ENCODE results near the gene KAZN.

KAZN gene

GRCh38 chr1:14614341-14614740 is 15.9 kb downstream of the KAZN start:
- DNase-seq (ENCODE audit: low read depth), result no peak

- DNase-seq (ENCODE audit: low read depth), result no peak
Observed at GRCh38 chr1:14615549-14616218, 17.2 kb downstream of the KAZN start.

- no peak for DNase-seq (ENCODE audit: low read depth)
Observed at GRCh38 chr1:14616632-14617396, 18.3 kb downstream of the KAZN start.

- DNase-seq (ENCODE audit: low read depth), result no peak
Observed at GRCh38 chr1:14617791-14618190, 19.3 kb downstream of the KAZN start.

- no peak for DNase-seq (ENCODE audit: low read depth)
Observed at GRCh38 chr1:14620941-14621340, 22.5 kb downstream of the KAZN start.

- DNase-seq (ENCODE audit: low read depth), result no peak
Observed at GRCh38 chr1:14623090-14623489, 24.6 kb downstream of the KAZN start.

GRCh38 chr1:14624941-14625340 is 26.5 kb downstream of the KAZN start:
- DNase-seq (ENCODE audit: low read depth), result no peak

GRCh38 chr1:14625572-14625971 is 27.1 kb downstream of the KAZN start:
- DNase-seq (ENCODE audit: low read depth), result no peak

- DNase-seq (ENCODE audit: low read depth), result no peak
Observed at GRCh38 chr1:14625996-14626395, 27.5 kb downstream of the KAZN start.

- no peak for DNase-seq (ENCODE audit: low read depth)
Observed at GRCh38 chr1:14626869-14627607, 28.6 kb downstream of the KAZN start.

GRCh38 chr1:14627608-14628489 is 29.4 kb downstream of the KAZN start:
- no peak for DNase-seq (ENCODE audit: low read depth)

- no peak for DNase-seq (ENCODE audit: low read depth)
Observed at GRCh38 chr1:14629363-14630014, 31.0 kb downstream of the KAZN start.

GRCh38 chr1:14630986-14631385 is 32.5 kb downstream of the KAZN start:
- no peak for DNase-seq (ENCODE audit: low read depth)

GRCh38 chr1:14631421-14631820 is 32.9 kb downstream of the KAZN start:
- DNase-seq (ENCODE audit: low read depth), result no peak

GRCh38 chr1:14634486-14634885 is 36.0 kb downstream of the KAZN start:
- DNase-seq (ENCODE audit: low read depth), result no peak

- DNase-seq (ENCODE audit: low read depth), result no peak
Observed at GRCh38 chr1:14635421-14635820, 36.9 kb downstream of the KAZN start.

GRCh38 chr1:14636897-14637632 is 38.6 kb downstream of the KAZN start:
- DNase-seq (ENCODE audit: low read depth), result no peak

- DNase-seq (ENCODE audit: low read depth), result no peak
Observed at GRCh38 chr1:14639291-14640050, 41.0 kb downstream of the KAZN start.

- DNase-seq (ENCODE audit: low read depth), result no peak
Observed at GRCh38 chr1:14642712-14643111, 44.2 kb downstream of the KAZN start.

- no peak for DNase-seq (ENCODE audit: low read depth)
Observed at GRCh38 chr1:14646973-14647372, 48.5 kb downstream of the KAZN start.

All from activated T-helper 9 cell treated with anti-CD3 and anti-CD28 coated beads, Interleukin-2, amount 50 U/mL, for 16 hours (primary cell).